Measurements from ENCODE around the gene APBA1.

Gene APBA1

DNA sequence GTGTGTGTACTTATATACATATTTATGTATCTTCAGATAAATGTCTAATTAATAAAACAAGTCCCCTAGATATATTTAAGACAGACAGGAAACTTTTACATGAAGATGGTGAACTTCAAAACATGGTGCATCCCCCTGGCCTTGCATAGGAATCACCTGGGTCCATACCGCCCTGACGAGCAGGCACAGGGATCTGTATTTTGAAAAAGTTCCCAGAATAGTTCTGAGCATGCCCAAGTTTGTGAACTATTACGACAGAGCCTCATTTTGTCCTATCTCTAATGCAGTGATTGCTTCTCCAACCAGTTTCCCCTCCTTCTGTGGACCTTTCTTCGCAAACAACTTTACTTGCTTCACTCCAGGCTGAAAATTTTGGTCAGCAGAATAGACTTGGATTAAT is 98.1 kb downstream of the APBA1 start:
- DNase-seq: no peak

DNA sequence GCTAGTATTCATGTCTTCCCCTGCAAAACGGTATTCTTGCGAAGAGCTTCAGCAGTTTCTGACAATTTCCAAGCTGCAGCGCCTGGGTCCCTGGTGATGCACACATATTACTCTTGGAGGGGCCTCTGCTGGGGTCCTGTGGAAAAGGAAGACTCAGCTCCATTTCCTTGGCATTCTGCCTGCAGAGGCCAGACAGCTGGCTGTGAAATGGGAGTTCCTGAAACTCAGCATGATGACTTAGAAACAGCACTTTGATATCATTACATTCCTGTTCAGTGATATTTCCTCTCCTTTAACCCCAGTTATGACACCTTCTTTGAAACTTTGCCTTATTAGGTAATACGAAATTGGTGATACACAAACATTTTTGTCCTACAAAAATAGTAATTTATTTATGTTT is 98.5 kb downstream of the APBA1 start:
- no peak for DNase-seq

DNA sequence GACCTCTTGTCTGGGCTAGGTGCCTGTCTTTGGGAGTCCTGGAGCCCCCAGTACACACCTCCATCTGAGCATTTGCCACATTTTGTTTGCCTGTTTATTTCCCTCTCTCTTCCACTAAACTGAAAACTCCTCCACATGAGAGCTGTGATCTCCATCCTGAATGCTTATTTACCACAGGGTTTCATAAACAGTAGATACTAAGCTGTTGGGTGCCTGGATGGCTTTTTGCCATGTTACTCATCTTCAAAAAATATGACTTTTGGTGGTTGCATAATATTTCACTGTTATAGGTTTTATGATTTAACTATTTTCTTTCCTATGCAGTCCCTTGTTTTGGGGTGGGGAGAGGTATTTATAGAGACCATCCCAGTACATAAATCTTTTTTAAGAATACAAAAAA is 99.6 kb downstream of the APBA1 start:
- no peak for DNase-seq

DNA sequence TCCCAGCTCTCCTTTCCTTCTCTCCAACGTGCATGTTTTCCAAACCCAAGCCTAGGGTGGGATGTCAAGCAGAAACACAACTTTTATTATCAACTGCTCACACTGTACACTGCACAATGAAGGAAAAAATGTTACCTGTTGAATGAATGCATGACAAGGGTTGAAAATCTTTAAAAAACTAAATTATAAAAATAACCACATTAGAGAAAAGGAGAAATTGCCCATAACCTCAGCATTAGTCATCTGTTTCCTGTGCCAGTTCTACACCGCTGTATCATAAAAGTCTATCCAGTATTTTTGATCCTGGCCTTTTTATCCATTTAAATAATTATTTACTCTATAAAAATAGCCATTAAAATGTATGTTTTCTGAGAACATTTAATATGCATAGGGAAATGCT is 101.1 kb downstream of the APBA1 start:
- DNase-seq: no peak

DNA sequence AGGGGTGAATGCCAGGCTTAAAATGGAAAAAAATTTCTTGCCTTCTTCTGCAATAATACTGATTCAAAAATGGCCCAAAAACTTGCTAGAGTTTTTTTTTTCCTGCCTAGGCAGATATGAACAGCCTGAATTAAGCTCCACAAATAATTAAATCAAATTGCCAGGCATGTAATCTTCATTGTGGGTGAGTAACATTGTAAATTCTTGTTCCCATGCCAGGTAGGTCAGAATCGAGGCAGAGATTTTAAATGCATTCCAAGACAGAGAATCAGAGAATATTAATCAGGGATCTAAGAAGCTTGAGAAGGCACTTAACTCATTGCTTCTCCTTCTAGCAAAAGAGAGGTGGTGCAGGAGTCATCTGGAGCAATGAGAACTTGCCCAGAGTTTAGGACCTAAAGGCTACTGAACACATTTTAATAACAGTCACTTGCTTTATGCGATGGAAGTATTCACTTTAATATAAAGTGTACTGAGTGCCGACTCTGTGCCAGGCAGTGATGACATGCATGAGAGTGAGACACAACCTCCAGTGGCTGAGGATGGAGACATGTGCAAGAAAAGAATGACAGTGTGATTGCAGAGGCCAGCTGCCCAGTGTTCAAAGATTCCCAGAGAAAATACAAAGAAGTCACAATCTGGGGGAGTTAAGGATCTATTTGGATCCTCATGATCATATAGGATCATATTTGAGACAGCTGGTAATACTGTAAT is 102.3 kb downstream of the APBA1 start:
- DNase-seq: no peak

DNA sequence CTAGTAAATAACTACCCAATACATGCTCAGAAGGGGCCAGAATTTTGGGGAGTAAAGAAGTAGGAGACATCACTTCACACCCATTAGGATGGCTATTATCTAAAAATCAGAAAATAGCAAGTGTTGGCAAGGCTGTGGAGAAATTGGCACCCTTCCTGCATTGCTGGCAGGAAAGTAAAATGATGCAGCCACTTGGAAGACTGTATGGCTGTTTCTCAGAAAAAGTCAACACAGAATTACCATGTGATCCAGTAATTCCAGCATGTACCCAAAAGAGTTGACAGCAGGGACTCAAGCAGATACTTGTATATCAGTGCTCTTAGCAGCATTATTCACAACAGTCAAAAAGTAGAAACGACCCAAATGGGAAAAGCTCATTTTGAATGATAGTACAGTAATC is 107.6 kb downstream of the APBA1 start:
- no peak for DNase-seq

DNA sequence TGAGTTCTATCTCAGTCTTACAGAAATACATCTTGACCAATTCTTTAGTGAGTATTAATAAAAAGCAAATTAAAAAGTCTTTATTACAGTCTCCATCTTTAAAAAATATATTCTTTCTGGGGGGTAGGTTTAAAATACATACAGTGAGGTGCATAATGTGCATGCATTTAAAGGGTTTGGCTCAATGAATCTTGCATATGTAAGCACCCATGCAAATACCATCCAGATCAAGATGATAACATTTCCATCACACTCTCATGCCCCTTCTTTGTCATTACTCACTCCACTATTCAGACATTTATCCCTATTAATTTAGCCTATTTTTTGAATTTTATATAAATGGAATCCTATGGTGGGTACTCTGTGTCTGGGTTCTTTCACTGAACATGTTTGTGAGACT is 113.0 kb downstream of the APBA1 start:
- no peak for DNase-seq

DNA sequence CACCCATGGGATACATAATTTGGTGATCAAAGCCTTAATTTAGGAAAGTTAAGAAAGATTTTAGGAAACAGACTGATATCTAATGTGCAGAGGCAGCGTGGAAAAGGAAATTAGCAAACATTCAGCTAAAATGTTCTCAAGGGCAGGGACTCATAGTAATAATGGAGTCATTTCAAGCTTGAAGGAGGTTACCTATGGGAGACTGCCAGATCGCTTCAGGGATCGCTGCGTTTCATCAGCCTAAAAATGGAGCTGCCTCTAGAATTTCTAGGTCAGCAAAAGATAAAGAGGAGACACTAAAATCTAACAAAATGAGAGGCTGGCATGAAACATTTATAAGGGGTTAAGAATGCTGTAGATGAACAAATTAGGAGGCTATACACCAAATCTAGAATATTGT is 115.5 kb downstream of the APBA1 start:
- DNase-seq: no peak

DNA sequence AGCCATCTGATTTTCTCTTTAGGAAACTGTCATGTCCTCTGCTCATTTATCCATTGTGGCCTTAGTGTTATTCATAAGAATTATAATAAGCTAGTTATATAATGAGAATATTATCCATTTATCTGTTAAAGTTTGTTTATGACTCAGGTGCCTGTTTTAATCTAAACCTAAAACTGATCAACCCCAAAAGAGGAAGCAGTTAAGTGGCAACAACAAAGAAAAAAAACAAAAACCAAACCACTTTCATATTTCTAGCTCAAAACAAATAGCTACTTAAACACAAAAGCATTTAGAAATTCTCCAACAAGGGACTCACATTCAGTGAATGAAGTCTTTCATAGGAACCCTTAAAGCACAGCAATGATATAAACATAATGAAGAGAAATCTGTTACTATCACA is 116.4 kb downstream of the APBA1 start:
- no peak for DNase-seq

DNA sequence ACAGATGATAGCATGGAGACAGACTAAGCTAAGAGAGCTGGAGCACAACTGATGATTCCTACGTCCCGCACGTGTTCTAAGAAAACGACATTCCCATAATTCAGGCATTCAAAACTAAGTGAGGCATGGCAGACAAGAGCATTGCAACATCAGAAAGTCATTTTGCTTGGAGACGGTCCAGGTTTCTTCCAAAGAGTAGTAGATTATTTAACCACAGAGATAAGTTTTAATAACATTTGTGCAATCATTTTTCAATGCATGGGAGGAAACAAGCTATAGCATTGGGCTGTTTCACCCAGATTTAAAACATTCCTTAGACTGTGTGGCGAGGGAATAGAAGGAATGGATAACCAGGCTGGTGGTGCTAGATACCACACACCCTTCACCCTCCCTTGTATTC is 117.2 kb downstream of the APBA1 start:
- no peak for DNase-seq

DNA sequence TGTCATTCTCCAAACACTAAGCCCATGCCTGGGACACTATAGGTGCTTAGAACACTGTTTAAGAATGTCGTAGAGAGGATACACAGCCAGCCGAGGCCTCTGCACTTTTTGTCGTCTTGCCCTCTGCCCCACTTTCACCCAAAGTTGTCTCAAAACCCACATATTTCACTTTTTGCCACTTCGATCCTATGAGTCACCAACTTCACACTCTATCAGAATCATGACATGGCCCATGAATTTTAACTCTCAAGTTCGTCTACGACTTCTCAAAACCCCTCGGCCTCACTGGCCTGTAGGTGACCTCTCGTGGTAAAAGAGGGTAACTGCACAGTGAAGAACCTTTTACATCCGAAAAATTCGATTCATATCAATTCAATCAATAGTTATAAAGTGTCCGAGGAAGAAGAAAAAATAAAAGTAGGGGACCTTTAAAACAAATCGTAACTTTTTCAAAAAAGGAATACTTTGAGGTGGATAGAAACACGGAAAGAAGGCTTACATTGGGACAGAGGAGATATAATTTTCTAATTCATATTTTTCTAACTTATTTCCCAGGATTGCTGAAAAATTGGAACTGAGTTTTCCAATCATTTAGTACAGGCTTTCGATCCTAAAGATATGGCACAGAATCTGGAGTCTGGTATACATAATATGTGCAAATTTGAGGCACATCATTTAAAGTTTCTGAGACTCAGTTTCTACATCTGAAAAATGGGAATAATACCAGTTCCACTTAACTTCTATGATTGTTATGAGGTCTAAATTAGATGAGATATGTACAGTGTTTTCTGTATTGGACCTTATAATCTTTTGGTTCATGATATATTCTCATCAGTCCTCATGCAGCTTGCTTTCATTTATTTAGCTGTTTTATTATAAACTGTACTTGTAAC is 122.6 kb downstream of the APBA1 start:
- DNase-seq: peak; percentile 53

DNA sequence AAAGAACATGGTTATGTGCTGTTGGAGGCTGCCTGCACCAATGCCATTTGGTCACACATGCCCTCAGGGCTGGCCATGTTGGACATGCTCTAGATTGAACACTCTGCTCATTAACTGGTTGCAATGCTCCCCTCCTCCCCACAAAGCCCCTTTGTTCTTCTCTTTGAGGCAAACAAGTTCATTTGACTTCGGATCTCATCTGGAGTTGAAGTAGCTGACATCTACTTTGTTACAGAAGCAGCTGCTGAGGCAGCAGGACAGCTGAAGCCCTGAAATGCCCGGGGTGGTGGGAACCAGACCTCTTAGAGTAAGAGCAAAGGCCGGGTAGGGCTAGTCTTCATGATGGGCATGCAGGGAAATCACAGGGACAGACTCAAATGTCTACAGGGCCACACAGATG is 123.5 kb downstream of the APBA1 start:
- no peak for DNase-seq

DNA sequence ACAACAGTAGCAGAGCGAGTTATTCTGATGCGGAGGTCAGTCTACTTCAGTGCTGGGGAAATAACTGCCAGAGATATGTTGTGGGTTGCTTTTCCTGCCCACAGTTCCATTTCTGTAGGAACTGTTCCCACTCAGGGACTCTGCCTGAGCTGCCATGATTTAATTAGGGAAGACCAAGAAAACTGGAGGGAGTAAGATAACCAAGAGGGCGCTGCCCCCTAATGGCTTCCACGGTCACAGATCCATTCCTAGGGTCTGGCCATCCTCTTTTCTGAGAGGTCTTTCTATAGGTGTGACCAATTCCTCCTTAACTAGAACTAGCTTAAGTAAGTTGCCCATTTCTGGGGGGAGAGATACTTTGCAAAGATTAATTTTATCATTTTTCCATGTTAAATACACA is 125.9 kb downstream of the APBA1 start:
- DNase-seq: no peak

DNA sequence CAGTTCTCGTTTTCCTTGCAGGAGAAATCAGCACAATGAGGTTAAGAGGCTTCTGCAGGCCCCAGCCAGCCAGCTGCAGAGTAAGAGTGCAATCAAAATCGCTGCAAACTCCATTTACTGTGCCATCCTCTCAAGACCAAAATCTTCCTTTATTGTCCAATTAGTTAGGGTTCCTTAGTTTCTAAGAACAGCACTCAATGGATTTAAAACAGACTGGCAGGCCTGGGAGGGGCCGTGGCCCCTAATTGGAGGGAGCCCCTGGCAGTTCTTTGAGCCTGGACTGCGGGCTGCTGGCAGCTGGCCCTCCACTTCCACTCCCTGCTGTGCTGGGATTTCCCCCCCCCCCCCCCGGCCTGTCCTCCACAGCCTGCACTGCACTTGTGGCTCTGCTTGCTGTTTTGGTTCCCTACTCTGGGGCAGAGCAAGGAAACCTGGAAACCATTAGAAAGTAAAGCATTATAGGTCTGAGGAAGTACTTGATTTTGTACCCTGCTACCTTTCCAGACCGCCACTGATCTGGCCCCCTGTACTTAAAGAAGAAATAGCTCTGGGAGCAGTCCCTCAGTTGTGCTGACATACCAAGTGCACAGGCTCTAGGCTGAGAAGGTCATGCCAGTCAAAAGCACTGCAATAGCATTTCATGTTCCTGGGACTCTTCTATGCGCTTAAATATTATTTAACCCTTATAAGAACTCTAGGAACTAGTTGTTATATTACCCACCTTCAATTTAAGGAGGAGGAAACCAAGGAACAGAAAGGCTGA is 129.0 kb downstream of the APBA1 start:
- no peak for DNase-seq

DNA sequence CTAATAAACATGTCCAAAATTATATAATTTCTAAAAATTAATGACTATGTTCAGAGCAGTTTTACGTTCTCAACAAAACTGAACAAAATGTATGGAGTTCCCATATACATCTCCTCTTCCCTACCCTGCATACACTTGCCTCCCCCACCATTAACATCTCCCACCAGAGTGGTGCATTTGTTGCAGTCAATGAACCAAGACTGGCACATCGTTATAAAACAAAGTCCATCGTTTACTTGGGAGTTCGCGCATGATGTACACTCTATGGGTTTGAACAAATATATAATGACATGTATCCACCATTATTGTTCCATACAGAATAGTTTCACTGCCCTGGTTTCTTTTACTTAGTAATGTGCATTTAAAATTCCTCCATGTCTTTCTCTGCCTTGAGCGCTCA is 130.1 kb downstream of the APBA1 start:
- DNase-seq: no peak

DNA sequence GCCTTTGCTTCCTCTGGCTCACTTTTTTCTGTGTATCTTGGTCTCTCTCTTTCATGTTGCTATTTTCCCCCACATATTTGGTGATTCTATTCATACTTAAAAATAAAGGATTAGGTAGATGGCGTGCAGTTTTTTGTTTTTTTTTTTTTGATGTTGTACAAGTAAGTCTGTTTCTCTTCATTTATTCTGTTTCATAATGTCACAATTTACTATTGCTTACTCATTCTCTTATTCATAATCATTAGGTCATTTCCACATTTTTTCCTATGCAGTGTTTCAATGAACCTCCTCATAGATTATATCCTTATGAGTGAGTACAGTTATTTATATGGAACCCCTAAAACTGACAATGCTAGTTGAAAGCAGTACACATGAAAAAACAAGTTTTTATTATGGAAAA is 136.3 kb downstream of the APBA1 start:
- no peak for DNase-seq

DNA sequence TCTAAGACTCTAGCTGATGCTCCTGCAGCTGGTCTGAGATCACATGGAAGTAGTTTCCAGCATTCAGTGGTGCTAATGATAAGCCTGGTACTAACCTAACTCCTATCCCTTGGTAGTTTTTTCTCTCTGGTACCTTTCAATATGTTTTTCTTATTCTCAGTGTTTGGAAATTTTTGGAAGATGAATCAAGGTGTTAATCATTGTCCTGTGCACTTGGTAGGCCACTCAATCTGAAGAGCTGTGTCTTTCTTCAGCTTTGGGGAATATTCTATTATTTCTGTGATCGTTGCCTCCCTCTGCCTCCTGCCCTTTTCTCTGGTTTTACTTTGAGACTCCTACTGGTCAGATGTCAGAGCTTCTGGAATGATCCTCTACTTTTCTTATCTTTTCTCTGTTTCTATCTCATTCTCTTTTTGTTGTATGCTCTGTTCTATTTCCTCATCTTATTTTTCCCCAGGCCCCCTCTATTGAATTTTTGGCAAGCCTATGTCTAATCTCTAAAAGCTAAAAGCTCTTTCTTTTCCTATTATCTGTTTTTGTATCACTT is 136.8 kb downstream of the APBA1 start:
- DNase-seq: no peak

DNA sequence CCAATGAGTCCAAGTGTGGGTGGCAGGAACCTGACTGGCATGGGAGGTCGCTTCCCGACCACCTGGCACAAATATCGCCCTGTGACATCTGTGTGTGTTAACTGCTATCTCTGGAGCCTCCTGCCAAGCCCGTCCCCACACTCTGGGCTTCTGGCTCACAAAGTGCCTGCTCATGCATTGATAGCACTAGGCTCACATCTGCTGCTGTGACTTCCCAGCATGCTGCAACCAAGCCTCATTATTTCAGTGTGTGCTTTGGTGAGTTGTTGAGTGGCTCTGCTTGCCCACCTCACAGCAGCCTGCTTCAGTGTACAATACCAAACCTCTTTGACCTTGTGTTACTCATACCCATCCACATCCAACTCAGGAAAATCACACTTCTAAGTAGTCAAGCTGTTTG is 139.8 kb downstream of the APBA1 start:
- no peak for DNase-seq

DNA sequence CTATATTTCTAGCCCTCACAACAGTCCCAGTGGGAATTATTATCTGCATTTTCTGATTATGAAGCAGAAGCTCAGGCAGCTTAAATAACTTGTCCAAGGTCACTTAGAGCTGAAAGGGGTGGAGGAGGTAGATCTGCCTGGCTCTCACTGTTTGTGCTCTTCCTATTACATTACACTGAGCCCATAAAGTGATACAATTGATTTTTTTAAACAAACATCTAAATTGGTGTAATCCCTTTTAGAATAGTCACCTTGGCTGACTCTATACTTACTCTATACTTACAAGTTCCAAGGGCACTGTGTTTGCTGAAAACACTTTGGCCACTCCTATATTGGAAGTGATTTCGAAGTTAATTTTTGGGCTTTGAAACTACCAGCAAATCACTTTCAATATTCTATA is 144.7 kb downstream of the APBA1 start:
- no peak for DNase-seq

DNA sequence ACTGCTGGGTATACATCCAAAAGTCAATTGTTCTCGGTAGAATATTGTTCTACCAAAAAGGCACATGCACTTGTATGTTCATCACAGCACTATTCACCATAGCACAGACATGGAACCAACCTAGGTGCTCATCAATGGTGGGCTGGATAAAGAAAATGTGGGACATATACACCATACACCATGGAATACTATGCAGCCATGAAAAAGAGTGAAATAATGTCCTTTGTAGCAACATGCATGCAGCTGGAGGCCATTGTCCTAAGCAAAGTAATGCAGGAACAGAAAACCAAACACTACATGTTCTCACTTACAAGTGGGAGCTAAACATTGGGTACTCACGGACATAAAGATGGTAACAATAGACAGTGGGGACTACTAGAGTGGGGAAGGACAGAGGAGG is 145.5 kb downstream of the APBA1 start:
- DNase-seq: no peak

DNA sequence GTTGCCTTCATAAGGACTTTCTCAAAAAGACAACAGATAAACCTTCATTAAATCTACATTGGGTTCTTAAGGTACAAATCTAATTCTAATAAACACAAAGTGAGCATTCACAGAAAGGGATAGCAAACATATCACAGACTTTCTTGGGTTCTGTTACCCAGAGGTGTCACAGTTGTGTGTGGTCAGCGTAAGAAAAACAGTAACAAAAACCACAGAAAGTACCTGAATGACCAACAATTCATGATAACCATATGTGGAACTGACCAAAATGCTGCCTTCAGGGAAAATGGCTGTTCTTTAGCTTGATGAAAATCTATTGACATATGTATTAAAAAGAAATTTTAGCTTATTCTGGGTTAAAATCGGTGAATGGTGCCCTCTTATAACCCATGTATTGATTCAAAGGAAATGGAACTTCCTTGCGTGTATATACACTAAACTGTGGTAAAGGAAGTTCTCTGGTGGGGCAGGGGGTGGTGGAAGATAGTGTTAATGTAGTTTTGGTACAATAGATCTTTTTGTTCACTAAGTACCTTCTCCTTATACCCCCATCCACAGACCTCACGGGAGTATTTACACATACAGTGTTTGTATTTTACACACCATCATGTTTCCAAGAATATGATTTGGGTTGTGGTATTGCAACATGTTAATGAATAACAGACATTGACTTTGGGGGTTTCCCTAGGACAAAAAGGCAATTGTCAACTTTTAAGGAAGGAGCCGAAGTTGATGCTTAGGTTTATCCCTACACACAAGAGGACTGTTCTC is 152.5 kb downstream of the APBA1 start:
- DNase-seq: no peak
